ENCODE results near the gene MINDY4. TPM values are rescaled to one million over a fixed set of nuclear protein-coding genes. Genes with fewer than 3 reads are reported as not detected.

MINDY4 gene
- total RNA-seq, 1 experiment from 2014 or later = 1.8 TPM

DNA sequence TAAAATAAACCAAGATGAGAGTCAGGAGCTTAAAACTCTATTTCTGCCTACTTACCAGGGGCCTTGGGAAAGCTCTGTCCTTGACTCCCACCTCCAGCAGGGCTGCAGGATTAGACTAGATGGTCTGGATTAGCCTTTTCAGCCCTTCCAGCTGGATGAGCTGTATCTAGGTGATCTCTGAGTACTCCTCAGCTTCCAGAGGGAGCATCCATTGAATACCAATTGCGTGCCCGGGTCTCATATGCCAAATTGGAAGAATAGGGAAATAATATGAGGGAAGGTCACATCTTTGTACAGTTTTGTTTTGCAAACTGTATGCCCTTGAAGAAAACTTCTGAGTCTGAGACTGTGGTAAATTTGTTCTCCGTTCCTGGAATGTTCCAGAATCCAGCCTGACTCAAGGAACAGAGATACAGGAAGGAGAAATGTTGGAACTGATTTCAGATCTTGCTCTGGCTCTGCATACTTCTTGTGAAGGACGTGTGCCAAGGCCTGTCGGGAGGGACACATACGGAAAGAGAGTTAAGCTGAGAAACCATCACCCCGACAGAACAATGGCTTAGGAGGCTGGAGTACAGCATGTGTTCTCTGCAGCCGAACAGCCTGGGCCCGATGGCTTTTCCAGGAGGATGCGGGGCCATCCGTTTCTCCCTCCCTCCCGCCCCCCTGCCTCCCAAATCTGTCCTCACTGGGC is 44.9 kb downstream of the MINDY4 start:
- ATAC-seq = no peak
- peaks cover 4% of the 10 kb centered on the region; the same call in 1 of the 2 replicates for H3K9me3 Mint-ChIP-seq
- no peak for DNase-seq (ENCODE audit: low spot score)
- H3K27me3 Mint-ChIP-seq (ENCODE audit: low read depth) = no peaks in the 10 kb centered on the region
- ChIA-PET CTCF (interaction anchor here (1.0 to 5.6 kb wide), 4 partner anchors 92 to 306 kb away, joined by 3 to 26 read pairs (median 8); no protein-coding TSS in a partner anchor), POLR2A (no interaction called here)
- peaks cover 12% of the 10 kb centered on the region for H3K4me1 Mint-ChIP-seq
- TF ChIP-seq ELF4 (CRISPR knock-in tag; IDR thresholded peaks at IDR 0.05; ENCODE audit: low read depth) (no peak), NR2C2 (CRISPR knock-in tag; IDR thresholded peaks at IDR 0.05) (no peak), ZNF416 (CRISPR knock-in tag; IDR thresholded peaks at IDR 0.05) (no peak), NR1H2 (CRISPR knock-in tag; IDR thresholded peaks at IDR 0.05) (no peak), ZNF423 (CRISPR knock-in tag; IDR thresholded peaks at IDR 0.05) (no peak), NFE2L1 (CRISPR knock-in tag; IDR thresholded peaks at IDR 0.05) (no peak)
- TF ChIP-seq, protein P1, sequence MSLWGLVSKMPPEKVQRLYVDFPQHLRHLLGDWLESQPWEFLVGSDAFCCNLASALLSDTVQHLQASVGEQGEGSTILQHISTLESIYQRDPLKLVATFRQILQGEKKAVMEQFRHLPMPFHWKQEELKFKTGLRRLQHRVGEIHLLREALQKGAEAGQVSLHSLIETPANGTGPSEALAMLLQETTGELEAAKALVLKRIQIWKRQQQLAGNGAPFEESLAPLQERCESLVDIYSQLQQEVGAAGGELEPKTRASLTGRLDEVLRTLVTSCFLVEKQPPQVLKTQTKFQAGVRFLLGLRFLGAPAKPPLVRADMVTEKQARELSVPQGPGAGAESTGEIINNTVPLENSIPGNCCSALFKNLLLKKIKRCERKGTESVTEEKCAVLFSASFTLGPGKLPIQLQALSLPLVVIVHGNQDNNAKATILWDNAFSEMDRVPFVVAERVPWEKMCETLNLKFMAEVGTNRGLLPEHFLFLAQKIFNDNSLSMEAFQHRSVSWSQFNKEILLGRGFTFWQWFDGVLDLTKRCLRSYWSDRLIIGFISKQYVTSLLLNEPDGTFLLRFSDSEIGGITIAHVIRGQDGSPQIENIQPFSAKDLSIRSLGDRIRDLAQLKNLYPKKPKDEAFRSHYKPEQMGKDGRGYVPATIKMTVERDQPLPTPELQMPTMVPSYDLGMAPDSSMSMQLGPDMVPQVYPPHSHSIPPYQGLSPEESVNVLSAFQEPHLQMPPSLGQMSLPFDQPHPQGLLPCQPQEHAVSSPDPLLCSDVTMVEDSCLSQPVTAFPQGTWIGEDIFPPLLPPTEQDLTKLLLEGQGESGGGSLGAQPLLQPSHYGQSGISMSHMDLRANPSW (CRISPR knock-in tag; conservative IDR thresholded peaks at IDR 0.05; ENCODE audit: low read depth) = no peak
- TF ChIP-seq, protein P2, sequence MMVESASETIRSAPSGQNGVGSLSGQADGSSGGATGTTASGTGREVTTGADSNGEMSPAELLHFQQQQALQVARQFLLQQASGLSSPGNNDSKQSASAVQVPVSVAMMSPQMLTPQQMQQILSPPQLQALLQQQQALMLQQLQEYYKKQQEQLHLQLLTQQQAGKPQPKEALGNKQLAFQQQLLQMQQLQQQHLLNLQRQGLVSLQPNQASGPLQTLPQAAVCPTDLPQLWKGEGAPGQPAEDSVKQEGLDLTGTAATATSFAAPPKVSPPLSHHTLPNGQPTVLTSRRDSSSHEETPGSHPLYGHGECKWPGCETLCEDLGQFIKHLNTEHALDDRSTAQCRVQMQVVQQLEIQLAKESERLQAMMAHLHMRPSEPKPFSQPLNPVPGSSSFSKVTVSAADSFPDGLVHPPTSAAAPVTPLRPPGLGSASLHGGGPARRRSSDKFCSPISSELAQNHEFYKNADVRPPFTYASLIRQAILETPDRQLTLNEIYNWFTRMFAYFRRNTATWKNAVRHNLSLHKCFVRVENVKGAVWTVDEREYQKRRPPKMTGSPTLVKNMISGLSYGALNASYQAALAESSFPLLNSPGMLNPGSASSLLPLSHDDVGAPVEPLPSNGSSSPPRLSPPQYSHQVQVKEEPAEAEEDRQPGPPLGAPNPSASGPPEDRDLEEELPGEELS (CRISPR knock-in tag; IDR thresholded peaks at IDR 0.05) = no peak
- TF ChIP-seq, protein P3, sequence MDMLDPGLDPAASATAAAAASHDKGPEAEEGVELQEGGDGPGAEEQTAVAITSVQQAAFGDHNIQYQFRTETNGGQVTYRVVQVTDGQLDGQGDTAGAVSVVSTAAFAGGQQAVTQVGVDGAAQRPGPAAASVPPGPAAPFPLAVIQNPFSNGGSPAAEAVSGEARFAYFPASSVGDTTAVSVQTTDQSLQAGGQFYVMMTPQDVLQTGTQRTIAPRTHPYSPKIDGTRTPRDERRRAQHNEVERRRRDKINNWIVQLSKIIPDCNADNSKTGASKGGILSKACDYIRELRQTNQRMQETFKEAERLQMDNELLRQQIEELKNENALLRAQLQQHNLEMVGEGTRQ (CRISPR knock-in tag; IDR thresholded peaks at IDR 0.05) = no peak
- TF ChIP-seq, protein P4, sequence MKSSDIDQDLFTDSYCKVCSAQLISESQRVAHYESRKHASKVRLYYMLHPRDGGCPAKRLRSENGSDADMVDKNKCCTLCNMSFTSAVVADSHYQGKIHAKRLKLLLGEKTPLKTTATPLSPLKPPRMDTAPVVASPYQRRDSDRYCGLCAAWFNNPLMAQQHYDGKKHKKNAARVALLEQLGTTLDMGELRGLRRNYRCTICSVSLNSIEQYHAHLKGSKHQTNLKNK (CRISPR knock-in tag; IDR thresholded peaks at IDR 0.05) = no peak
- H3K4me3 Mint-ChIP-seq = no peak overlapping the region
- H3K36me3 Mint-ChIP-seq = no peaks in the 10 kb centered on the region
- H3K27ac Mint-ChIP-seq = no peak overlapping the region

DNA sequence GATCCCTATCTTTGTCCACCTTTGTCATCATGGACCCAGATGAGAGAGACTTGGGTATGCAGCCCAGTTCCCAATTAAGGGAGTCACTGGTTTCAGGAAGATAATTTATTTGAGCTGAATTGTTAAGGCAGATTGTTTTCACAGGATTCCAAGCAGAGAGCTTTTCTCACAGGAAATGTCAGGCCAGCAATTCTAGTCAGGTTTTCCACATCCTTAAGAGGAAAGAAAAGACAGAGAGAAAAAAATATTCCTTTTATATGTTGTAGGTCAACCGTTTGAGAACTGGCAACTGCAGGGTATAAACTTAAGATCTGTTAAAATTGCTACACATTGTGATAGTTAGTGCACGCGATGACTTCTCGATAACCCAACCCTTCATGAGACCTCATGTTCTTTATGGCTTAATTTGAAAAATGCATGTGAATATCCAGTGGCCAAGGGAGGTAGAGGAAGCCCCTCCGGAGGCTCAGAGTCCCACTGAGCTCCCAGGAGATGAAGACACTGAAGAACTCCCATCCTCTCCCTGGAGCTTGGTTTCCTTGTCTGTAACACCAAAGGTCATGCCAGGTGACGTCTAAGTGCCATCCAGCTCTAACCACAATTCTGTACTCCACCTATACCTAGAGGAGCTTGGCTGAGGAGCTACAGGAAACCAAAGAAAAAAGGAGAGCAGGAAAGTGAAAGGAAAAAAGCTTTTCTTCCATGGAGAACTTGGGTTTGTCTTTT is 45.6 kb downstream of the MINDY4 start:
- CTCF ChIA-PET = interaction anchor here (0.7 to 5.6 kb wide), 9 partner anchors 11 to 306 kb away, joined by 3 to 26 read pairs (median 3); no protein-coding TSS in a partner anchor
- Mint-ChIP-seq H3K27ac (no peak overlapping the region), H3K4me3 (no peak overlapping the region), H3K27me3 (ENCODE audit: low read depth) (no peaks in the 10 kb centered on the region), H3K9me3 (peaks cover 4% of the 10 kb centered on the region; the same call in 1 of the 2 replicates), H3K36me3 (no peaks in the 10 kb centered on the region), H3K4me1 (peaks cover 18% of the 10 kb centered on the region)
- no peak for TF ChIP-seq CREM (CRISPR knock-in tag; IDR thresholded peaks at IDR 0.05)
- no peak for TF ChIP-seq GTF2I (CRISPR knock-in tag; conservative IDR thresholded peaks at IDR 0.05)
- no peak for TF ChIP-seq FOXK1 (CRISPR knock-in tag; IDR thresholded peaks at IDR 0.05)
- TF ChIP-seq ZNF263 (CRISPR knock-in tag; IDR thresholded peaks at IDR 0.05; ENCODE audit: low read depth) = no peak
- TF ChIP-seq, protein P5, sequence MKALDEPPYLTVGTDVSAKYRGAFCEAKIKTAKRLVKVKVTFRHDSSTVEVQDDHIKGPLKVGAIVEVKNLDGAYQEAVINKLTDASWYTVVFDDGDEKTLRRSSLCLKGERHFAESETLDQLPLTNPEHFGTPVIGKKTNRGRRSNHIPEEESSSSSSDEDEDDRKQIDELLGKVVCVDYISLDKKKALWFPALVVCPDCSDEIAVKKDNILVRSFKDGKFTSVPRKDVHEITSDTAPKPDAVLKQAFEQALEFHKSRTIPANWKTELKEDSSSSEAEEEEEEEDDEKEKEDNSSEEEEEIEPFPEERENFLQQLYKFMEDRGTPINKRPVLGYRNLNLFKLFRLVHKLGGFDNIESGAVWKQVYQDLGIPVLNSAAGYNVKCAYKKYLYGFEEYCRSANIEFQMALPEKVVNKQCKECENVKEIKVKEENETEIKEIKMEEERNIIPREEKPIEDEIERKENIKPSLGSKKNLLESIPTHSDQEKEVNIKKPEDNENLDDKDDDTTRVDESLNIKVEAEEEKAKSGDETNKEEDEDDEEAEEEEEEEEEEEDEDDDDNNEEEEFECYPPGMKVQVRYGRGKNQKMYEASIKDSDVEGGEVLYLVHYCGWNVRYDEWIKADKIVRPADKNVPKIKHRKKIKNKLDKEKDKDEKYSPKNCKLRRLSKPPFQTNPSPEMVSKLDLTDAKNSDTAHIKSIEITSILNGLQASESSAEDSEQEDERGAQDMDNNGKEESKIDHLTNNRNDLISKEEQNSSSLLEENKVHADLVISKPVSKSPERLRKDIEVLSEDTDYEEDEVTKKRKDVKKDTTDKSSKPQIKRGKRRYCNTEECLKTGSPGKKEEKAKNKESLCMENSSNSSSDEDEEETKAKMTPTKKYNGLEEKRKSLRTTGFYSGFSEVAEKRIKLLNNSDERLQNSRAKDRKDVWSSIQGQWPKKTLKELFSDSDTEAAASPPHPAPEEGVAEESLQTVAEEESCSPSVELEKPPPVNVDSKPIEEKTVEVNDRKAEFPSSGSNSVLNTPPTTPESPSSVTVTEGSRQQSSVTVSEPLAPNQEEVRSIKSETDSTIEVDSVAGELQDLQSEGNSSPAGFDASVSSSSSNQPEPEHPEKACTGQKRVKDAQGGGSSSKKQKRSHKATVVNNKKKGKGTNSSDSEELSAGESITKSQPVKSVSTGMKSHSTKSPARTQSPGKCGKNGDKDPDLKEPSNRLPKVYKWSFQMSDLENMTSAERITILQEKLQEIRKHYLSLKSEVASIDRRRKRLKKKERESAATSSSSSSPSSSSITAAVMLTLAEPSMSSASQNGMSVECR (CRISPR knock-in tag; IDR thresholded peaks at IDR 0.05; ENCODE audit: borderline replicate concordance) = no peak
- TF ChIP-seq, protein P6, sequence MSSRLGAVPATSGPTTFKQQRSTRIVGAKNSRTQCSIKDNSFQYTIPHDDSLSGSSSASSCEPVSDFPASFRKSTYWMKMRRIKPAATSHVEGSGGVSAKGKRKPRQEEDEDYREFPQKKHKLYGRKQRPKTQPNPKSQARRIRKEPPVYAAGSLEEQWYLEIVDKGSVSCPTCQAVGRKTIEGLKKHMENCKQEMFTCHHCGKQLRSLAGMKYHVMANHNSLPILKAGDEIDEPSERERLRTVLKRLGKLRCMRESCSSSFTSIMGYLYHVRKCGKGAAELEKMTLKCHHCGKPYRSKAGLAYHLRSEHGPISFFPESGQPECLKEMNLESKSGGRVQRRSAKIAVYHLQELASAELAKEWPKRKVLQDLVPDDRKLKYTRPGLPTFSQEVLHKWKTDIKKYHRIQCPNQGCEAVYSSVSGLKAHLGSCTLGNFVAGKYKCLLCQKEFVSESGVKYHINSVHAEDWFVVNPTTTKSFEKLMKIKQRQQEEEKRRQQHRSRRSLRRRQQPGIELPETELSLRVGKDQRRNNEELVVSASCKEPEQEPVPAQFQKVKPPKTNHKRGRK (CRISPR knock-in tag; IDR thresholded peaks at IDR 0.05; ENCODE audit: borderline replicate concordance) = no peak
- TF ChIP-seq HMGA2 (CRISPR knock-in tag; IDR thresholded peaks at IDR 0.05) = no peak
- TF ChIP-seq ZNF219 (CRISPR knock-in tag; IDR thresholded peaks at IDR 0.05; ENCODE audit: borderline replicate concordance) = no peak
- no peak for TF ChIP-seq GRHL2 (CRISPR knock-in tag; IDR thresholded peaks at IDR 0.05; ENCODE audit: insufficient replicate concordance, severe bottlenecking)
- no peak for TF ChIP-seq ZNF671 (CRISPR knock-in tag; IDR thresholded peaks at IDR 0.05)
- DNase-seq (ENCODE audit: low spot score) = no peak
- no peak for ATAC-seq
- POLR2A ChIA-PET = no interaction called here

Measured in WTC11 (cell line).